SK-N-SH (cell line): Measurements from ENCODE around the gene HSPB7. TPM values are rescaled to one million over a fixed set of nuclear protein-coding genes. Genes with fewer than 3 reads are reported as not detected.
"Not testable (repeated sequence)": the region's sequence is repeated elsewhere in the genome, so short reads cannot be mapped to it uniquely, and the experiment has no call there.

Source experiments
- CTCF ChIA-PET: fragments of 300-600, 350-600 bp; formaldehyde crosslinking; extraction: SDS; loops from one replicate; lab custom pipeline; 2021; lab: Yijun Ruan, JAX
- POLR2A ChIA-PET: fragments of 350-600 bp; sonication (Branson Sonifier 250); formaldehyde crosslinking; extraction: SDS; loops from one replicate; lab custom pipeline; 2020; ENCODE audit warnings: antibody characterized with exemption, inconsistent platforms; lab: Yijun Ruan, JAX
- DNase-seq: peaks from one replicate; pipeline ENCODE4 v3.0.0; 2012
- H2AFZ ChIP-seq: fragments of 200-600 bp; sonication (generic); 2 replicates; pipeline ENCODE4 v1.8.1; 2016; ENCODE audit warnings: antibody characterized with exemption, mild to moderate bottlenecking, low read depth
- H3F3A ChIP-seq: fragments of 200-600 bp; sonication (generic); replicated peaks from 2 replicates; pipeline ENCODE3; 2016; ENCODE audit warnings: antibody characterized with exemption, mild to moderate bottlenecking; ENCODE audit not compliant: insufficient read depth
- H3K27ac ChIP-seq, 2 experiments: fragments of 200-500 bp in 1 of 2; fragments of 200-600 bp in 1 of 2; sonication (Bioruptor generic) in 1 of 2; sonication (generic), shearing (Covaris generic) in 1 of 2; 2 replicates each; pipeline versions ENCODE4 v1.5.1 to v1.6.1; 2014 to 2016; ENCODE audit warnings: low read depth in 2 of 2, inconsistent platforms in 1 of 2, low read length in 1 of 2, mild to moderate bottlenecking in 1 of 2, mixed read lengths in 1 of 2
- H3K27me3 ChIP-seq: fragments of 200-600 bp; sonication (generic), shearing (Covaris generic); 2 replicates; pipeline ENCODE4 v1.6.1; 2016; ENCODE audit warnings: mixed run types; ENCODE audit not compliant: insufficient read depth
- H3K36me3 ChIP-seq, 2 experiments: fragments of 200-500 bp in 1 of 2; fragments of 200-600 bp in 1 of 2; sonication (Bioruptor generic) in 1 of 2; sonication (generic) in 1 of 2; replicated peaks in 1 of 2; 2 replicates each; pipeline versions ENCODE3 to v1.5.1; 2014 to 2016; ENCODE audit warnings: low read length in 1 of 2, mild to moderate bottlenecking in 1 of 2; ENCODE audit not compliant: insufficient read depth in 2 of 2, control insufficient read depth in 1 of 2
- H3K4me1 ChIP-seq, 2 experiments: fragments of 200-500 bp in 1 of 2; fragments of 200-600 bp in 1 of 2; sonication (Bioruptor generic) in 1 of 2; sonication (generic), shearing (Covaris generic) in 1 of 2; 2 replicates each; pipeline versions ENCODE4 v1.5.1 to v1.6.1; 2014 to 2016; ENCODE audit warnings: low read depth in 1 of 2, low read length in 1 of 2, mixed run types in 1 of 2; ENCODE audit not compliant: insufficient read depth in 2 of 2, control insufficient read depth in 1 of 2
- H3K4me2 ChIP-seq: fragments of 200-600 bp; sonication (generic), shearing (Covaris generic); 2 replicates; pipeline ENCODE4 v1.6.1; 2017; ENCODE audit warnings: mixed run types
- H3K4me3 ChIP-seq, 2 experiments: fragments of 200-500 bp in 1 of 2; fragments of 200-600 bp in 1 of 2; sonication (Bioruptor generic) in 1 of 2; sonication (generic), shearing (Covaris generic) in 1 of 2; 2 replicates each; pipeline versions ENCODE4 v1.5.1 to v1.8.1; 2014 to 2016; ENCODE audit warnings: low read depth in 2 of 2, inconsistent platforms in 1 of 2, low read length in 1 of 2, mild to moderate bottlenecking in 1 of 2, mixed read lengths in 1 of 2, moderate library complexity in 1 of 2
- H3K79me2 ChIP-seq: fragments of 200-600 bp; sonication (generic); 2 replicates; pipeline ENCODE4 v1.8.1; 2017; ENCODE audit warnings: mild to moderate bottlenecking; ENCODE audit not compliant: insufficient read depth
- H3K9ac ChIP-seq: fragments of 200-600 bp; sonication (generic); 2 replicates; pipeline ENCODE4 v1.6.1; 2017; ENCODE audit warnings: mixed run types
- H3K9me2 ChIP-seq: fragments of 200-600 bp; sonication (generic); 2 replicates; pipeline ENCODE4 v1.6.1; 2017; ENCODE audit warnings: mixed run types
- H3K9me3 ChIP-seq: fragments of 200-600 bp; sonication (generic); 2 replicates; pipeline ENCODE4 v1.6.1; 2017; ENCODE audit warnings: mixed run types, mild to moderate bottlenecking, moderate library complexity
- H4K20me1 ChIP-seq: fragments of 200-600 bp; sonication (generic); 2 replicates; pipeline ENCODE4 v1.6.1; 2017; ENCODE audit warnings: mild to moderate bottlenecking, mixed run types; ENCODE audit not compliant: insufficient read depth
- ELF1 ChIP-seq: IDR thresholded peaks from 2 replicates; pipeline ENCODE4 v1.4.0; 2012
- FOXM1 ChIP-seq: IDR thresholded peaks from 2 replicates; pipeline ENCODE4 v1.4.0; 2012; ENCODE audit warnings: low read depth, mild to moderate bottlenecking
- JUND ChIP-seq: IDR thresholded peaks from 2 replicates; pipeline ENCODE4 v1.4.0; 2012
- MEF2A ChIP-seq: IDR thresholded peaks from 2 replicates; pipeline ENCODE4 v1.4.0; 2012; ENCODE audit warnings: low read depth, borderline replicate concordance
- MXI1 ChIP-seq: IDR thresholded peaks from 2 replicates; pipeline ENCODE4 v1.6.1; 2012; ENCODE audit warnings: mild to moderate bottlenecking, low read depth, low read length, improper control_type of control experiment
- NRF1 ChIP-seq: IDR thresholded peaks from 2 replicates; pipeline ENCODE4 v1.6.1; 2012; ENCODE audit warnings: low read depth, mild to moderate bottlenecking, low read length
- RCOR1 ChIP-seq: fragments of 150-350 bp; IDR thresholded peaks from 2 replicates; pipeline ENCODE4 v1.6.1; 2017; ENCODE audit warnings: antibody characterized with exemption, low read length
- SIN3A ChIP-seq: IDR thresholded peaks from 2 replicates; pipeline ENCODE4 v1.6.1; 2012; ENCODE audit warnings: low read depth, mild to moderate bottlenecking, low read length, moderate library complexity, borderline replicate concordance
- SMC3 ChIP-seq: IDR thresholded peaks from 2 replicates; pipeline ENCODE4 v1.6.1; 2012; ENCODE audit warnings: low read depth, low read length, improper control_type of control experiment
- TEAD4 ChIP-seq: IDR thresholded peaks from 2 replicates; pipeline ENCODE4 v1.4.0; 2012; ENCODE audit warnings: mild to moderate bottlenecking, borderline replicate concordance; ENCODE audit not compliant: insufficient read depth
- YY1 ChIP-seq: IDR thresholded peaks from 2 replicates; pipeline ENCODE4 v1.4.0; 2012; ENCODE audit warnings: low read depth, mild to moderate bottlenecking
- WGBS: methylation state at CpG from one replicate; pipeline ENCODE4 v1.1.6; 2017; ENCODE audit warnings: low lambda C conversion rate; 5-methylcytosine and 5-hydroxymethylcytosine counted together
- polyA plus RNA-seq, 3 experiments: library from polyadenylated mRNA; depleted of rRNA; stranded (reverse); fragments of >200 nt; gene quantifications; 2 replicates each; pipeline ENCODE4 v1.2.3, GENCODE V29; 2012
- TF ChIP-seq, protein P1 (sequence below): fragments of 150-350 bp; IDR thresholded peaks from 2 replicates; pipeline ENCODE4 v1.6.1; 2017; ENCODE audit warnings: antibody characterized with exemption, low read length, low read depth, borderline replicate concordance
- TF ChIP-seq, protein P2 (sequence below): IDR thresholded peaks from 2 replicates; pipeline ENCODE4 v1.4.0; 2012; ENCODE audit warnings: low read depth, borderline replicate concordance
- TF ChIP-seq, protein P3 (sequence below): IDR thresholded peaks from 2 replicates; pipeline ENCODE4 v1.6.1; 2012; ENCODE audit warnings: mild to moderate bottlenecking, low read depth, low read length, moderate library complexity
- TF ChIP-seq, protein P4 (sequence below): IDR thresholded peaks from 2 replicates; pipeline ENCODE4 v1.4.0; 2012; ENCODE audit warnings: low read depth

Gene HSPB7
- polyA plus RNA-seq, 1 of the 3 experiments (the other 2 are of a cell fraction), result 0.05 TPM

DNA sequence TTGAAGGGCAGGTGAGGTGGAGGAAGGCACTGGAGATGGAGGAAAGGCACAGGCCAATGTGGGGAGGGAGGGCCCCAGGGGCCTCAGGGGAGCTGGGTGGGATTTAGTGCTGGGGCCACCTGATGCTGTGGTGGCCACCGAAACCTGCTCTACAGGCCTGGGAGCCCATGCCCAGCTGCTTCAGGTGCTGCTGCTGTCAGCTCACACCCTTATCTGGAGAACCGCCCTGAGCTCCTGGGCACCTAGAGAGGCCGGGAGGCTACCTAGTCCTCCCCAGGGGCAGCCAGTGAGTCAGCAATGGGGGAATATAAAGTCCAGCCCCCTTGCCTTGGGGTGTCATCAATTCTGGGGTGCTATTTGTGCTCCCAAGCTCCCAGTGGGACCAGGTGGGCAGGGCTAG lies 43.4 kb upstream of the HSPB7 start:
- ChIA-PET POLR2A (no interaction called here), CTCF (interaction anchor here (0.8 to 1.2 kb wide), 2 partner anchors 18 to 52 kb away, joined by 3 to 6 read pairs; no protein-coding TSS in a partner anchor)
- Histone ChIP-seq H3F3A (peaks cover 3% of the 10 kb centered on the region), H3K4me2 (no peak overlapping the region), H3K4me3 (no peak overlapping the region), H3K36me3 (no peaks in the 10 kb centered on the region), H3K9me3 (no peaks in the 10 kb centered on the region), H3K9ac (no peak overlapping the region), H3K9me2 (no peaks in the 10 kb centered on the region), H3K79me2 (no peaks in the 10 kb centered on the region), H3K4me1 (no peaks in the 10 kb centered on the region; a peak in 1 of 4 replicates), H3K27me3 (no peaks in the 10 kb centered on the region), H2AFZ (no peak overlapping the region), H4K20me1 (no peaks in the 10 kb centered on the region), H3K27ac (no peak overlapping the region)
- TF ChIP-seq TEAD4 (no peak), SIN3A (no peak), FOXM1 (no peak), YY1 (no peak), RCOR1 (no peak), MEF2A (no peak), NRF1 (no peak), MXI1 (no peak), JUND (no peak), SMC3 (no peak), ELF1 (no peak)
- TF ChIP-seq, protein P1, sequence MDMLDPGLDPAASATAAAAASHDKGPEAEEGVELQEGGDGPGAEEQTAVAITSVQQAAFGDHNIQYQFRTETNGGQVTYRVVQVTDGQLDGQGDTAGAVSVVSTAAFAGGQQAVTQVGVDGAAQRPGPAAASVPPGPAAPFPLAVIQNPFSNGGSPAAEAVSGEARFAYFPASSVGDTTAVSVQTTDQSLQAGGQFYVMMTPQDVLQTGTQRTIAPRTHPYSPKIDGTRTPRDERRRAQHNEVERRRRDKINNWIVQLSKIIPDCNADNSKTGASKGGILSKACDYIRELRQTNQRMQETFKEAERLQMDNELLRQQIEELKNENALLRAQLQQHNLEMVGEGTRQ, result no peak
- TF ChIP-seq, protein P2, sequence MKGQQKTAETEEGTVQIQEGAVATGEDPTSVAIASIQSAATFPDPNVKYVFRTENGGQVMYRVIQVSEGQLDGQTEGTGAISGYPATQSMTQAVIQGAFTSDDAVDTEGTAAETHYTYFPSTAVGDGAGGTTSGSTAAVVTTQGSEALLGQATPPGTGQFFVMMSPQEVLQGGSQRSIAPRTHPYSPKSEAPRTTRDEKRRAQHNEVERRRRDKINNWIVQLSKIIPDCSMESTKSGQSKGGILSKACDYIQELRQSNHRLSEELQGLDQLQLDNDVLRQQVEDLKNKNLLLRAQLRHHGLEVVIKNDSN, result no peak
- TF ChIP-seq, protein P3, sequence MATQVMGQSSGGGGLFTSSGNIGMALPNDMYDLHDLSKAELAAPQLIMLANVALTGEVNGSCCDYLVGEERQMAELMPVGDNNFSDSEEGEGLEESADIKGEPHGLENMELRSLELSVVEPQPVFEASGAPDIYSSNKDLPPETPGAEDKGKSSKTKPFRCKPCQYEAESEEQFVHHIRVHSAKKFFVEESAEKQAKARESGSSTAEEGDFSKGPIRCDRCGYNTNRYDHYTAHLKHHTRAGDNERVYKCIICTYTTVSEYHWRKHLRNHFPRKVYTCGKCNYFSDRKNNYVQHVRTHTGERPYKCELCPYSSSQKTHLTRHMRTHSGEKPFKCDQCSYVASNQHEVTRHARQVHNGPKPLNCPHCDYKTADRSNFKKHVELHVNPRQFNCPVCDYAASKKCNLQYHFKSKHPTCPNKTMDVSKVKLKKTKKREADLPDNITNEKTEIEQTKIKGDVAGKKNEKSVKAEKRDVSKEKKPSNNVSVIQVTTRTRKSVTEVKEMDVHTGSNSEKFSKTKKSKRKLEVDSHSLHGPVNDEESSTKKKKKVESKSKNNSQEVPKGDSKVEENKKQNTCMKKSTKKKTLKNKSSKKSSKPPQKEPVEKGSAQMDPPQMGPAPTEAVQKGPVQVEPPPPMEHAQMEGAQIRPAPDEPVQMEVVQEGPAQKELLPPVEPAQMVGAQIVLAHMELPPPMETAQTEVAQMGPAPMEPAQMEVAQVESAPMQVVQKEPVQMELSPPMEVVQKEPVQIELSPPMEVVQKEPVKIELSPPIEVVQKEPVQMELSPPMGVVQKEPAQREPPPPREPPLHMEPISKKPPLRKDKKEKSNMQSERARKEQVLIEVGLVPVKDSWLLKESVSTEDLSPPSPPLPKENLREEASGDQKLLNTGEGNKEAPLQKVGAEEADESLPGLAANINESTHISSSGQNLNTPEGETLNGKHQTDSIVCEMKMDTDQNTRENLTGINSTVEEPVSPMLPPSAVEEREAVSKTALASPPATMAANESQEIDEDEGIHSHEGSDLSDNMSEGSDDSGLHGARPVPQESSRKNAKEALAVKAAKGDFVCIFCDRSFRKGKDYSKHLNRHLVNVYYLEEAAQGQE, result no peak
- TF ChIP-seq, protein P4, sequence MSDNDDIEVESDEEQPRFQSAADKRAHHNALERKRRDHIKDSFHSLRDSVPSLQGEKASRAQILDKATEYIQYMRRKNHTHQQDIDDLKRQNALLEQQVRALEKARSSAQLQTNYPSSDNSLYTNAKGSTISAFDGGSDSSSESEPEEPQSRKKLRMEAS, result no peak
- WGBS, result 80% methylated on average over 1 of the region's 3 CpGs
- no peak for DNase-seq

DNA sequence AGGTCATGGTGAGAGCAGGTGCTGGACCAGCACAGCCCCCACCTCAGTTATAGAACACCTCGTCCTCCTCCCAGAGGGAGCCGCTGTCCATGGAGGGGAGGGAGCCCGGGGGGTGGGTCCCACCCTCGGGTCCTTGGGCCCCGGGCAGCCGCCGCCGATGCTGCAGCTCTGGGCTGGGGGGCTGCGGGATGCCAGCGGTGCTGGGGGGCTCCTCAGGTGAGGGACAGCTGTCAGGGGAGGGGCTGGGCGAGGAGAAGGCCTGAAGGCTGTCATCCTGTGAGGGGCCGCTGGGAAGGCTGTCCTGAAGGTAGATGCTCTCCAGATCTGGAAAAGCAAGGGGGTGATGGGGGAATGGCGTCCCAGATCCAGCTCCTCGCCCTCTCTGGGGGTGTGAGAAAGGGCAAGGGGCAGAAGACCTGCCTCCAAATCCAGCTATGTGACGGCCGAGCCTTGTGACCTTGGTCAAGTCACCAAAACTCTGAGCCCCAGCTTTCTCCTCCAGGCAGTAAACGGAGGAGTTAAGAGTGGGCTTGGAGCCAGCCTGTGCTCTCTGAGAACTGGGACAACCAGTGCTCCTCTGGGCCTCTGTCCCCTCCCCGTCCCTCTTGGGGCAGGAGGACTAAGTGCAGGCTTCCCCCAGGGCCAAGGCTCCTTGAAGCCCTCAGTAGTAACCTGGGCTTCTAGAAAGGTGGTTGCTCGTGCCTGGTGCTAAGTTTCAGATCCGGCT lies 40.7 kb upstream of the HSPB7 start:
- H3K79me2 ChIP-seq, H2AFZ ChIP-seq, H3K4me2 ChIP-seq, H3K9me3 ChIP-seq, H3K36me3 ChIP-seq, H3K27ac ChIP-seq, H3F3A ChIP-seq, H3K9me2 ChIP-seq, H3K27me3 ChIP-seq, POLR2A ChIA-PET, H3K9ac ChIP-seq, DNase-seq, H3K4me1 ChIP-seq, H3K4me3 ChIP-seq, H4K20me1 ChIP-seq: not testable (repeated sequence)
- 65% methylated on average over 12 of the region's 20 CpGs for WGBS
- CTCF ChIA-PET, result interaction anchor here (1.5 kb wide), 1 partner anchor 15 kb away, joined by 5 read pairs; the partner anchor contains the start of gene FAM131C

DNA sequence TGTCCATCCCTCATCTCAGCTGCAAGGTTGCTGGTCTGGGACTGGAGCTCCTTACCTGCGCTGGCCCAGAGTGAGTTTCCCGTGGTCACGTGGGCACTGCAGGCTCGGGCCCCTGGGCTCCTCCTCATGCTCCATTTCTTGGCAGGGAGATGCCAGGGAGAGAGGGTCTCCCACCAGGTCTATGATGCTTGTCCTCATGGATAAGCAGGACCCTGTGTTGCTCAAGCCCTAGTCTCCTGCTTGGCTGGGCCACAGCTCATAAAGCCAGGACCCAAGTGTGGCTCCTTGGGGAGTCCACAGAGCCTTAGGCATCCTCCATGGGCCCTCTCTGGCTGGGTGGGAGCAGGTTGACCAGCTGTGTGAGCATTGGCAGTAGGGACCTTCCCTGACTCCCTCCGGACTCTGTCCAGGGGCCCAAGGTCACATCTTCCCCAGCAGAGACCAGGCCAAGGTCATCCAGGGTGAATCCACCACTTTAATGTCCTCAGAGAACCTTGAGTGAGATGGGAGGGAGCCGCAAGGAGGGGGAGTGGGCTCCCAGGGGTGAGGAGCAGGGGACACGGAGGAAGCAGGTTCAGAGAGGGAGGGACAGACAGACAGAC lies 39.6 kb upstream of the HSPB7 start:
- H3K27me3 ChIP-seq, H4K20me1 ChIP-seq, H3K79me2 ChIP-seq, H3K9me3 ChIP-seq, POLR2A ChIA-PET, H3K27ac ChIP-seq, H3K9ac ChIP-seq, H2AFZ ChIP-seq, H3K4me2 ChIP-seq, DNase-seq, H3K4me1 ChIP-seq, H3K36me3 ChIP-seq, H3F3A ChIP-seq, H3K4me3 ChIP-seq, H3K9me2 ChIP-seq: not testable (repeated sequence)
- WGBS, result 85% methylated on average over 6 of the region's 7 CpGs
- CTCF ChIA-PET, result interaction anchor here (0.6 to 3.9 kb wide), 7 partner anchors 9 to 270 kb away, joined by 3 to 24 read pairs (median 4); no protein-coding TSS in a partner anchor
